ENCODE results near the gene ANKRD10.

The ANKRD10 gene

DNA sequence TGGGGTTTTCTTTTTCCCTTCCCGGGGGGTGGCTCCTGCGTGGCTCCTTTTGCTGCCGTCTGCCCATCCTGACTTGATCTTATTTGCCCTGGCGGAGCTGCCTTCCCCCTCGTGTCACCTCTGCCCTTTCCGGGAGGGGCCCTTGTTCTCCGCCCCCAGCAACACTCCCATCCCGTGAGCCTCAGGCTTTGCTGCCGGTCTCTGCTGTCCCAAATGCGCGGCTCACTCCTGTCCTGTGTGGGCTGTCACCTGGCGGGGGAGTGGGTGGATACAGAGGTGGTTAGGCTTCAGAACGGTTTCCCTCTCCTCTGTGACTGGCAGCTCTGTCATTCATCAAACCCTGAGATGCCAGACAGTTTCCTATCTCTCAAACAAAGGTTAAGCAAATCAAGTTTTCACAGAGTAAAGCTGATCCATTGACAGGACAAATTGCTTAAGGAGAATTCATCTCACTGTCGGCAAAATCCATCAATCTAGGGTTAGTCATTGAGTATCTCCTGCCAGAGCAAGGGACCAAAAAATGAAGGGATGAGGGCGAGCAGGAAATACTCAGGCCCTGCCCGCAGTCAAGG is 84.0 kb downstream of the ANKRD10 start:
- no peak for DNase-seq

- no peak for DNase-seq
These were observed 84.5 kb downstream of the ANKRD10 start for GRCh38 chr13:110830331-110830730.

GRCh38 chr13:110829486-110829885 is 85.4 kb downstream of the ANKRD10 start:
- no peak for DNase-seq

DNA sequence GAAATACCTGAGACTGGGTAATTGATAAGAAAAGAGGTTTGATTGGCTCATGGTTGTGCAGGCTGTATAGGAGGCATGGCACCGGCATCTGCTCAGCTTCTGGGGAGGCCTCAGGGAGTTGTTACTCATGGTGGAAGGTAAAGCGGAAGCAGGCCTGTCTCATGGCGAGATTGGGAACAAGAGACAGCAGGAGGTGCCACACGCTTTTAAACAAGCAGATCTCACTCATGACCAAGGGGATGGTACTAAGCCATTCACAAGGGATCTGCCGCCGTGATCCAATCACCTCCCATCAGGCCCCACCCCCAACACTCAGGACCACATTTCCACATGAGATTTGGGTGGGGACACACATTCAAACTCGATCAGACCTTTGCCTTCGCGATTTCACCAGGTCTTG is 86.2 kb downstream of the ANKRD10 start:
- no peak for DNase-seq
